Caco-2 (cell line): ENCODE measurements around the gene SMAD1. TPM values are rescaled to one million over a fixed set of nuclear protein-coding genes. Genes with fewer than 3 reads are reported as not detected.

Source experiments
- BruUV-seq: library from RNA; stranded (reverse); fragments of 400-500 nt; replicated peaks from 2 replicates; lab custom pipeline; 2021; lab: Mats Ljungman, UMichigan
- CTCF ChIA-PET: fragments of 300-600 bp; sonication (Branson Sonifier 250); formaldehyde crosslinking; loops from one replicate; lab custom pipeline; 2022; ENCODE audit warnings: antibody characterized with exemption; lab: Charles Lee
- POLR2A ChIA-PET: fragments of 300-600 bp; sonication (Branson Sonifier 250); formaldehyde crosslinking; loops from one replicate; lab custom pipeline; 2022; ENCODE audit warnings: antibody characterized with exemption; lab: Charles Lee
- DNase-seq, 2 experiments: peaks; one replicate each; pipeline versions ENCODE4 v3.0.0 to v3.0.0-alpha.2; 2020 to 2022
- H3K27me3 ChIP-seq: replicated peaks from 2 replicates; pipeline ENCODE4 v1.6.0; 2011; ENCODE audit warnings: low read length; ENCODE audit not compliant: control insufficient read depth, insufficient read depth
- H3K36me3 ChIP-seq: 2 replicates; pipeline ENCODE4 v1.5.1; 2011; ENCODE audit warnings: low read length; ENCODE audit not compliant: control insufficient read depth, insufficient read depth
- H3K4me1 ChIP-seq: fragments of 250-450 bp; sonication (Bioruptor Pico); 2 replicates; pipeline ENCODE4 v1.5.1; 2020; ENCODE audit warnings: mild to moderate bottlenecking
- H3K4me3 ChIP-seq: 2 replicates; pipeline ENCODE4 v1.5.1; 2011; ENCODE audit warnings: low read depth, mild to moderate bottlenecking, control low read depth, low read length
- H3K9me3 ChIP-seq: fragments of 250-450 bp; sonication (Bioruptor Pico); 2 replicates; pipeline ENCODE4 v1.5.1; 2020; ENCODE audit warnings: mild to moderate bottlenecking, moderate library complexity
- H3K27ac Mint-ChIP-seq: one replicate; pipeline ENCODE4 v1.8.0; 2022; ENCODE audit warnings: mixed read lengths; ENCODE audit not compliant: unreplicated experiment
- H3K27me3 Mint-ChIP-seq: one replicate; pipeline ENCODE4 v1.8.0; 2022; ENCODE audit warnings: mixed read lengths; ENCODE audit not compliant: insufficient read depth, unreplicated experiment
- H3K36me3 Mint-ChIP-seq: one replicate; pipeline ENCODE4 v1.8.0; 2022; ENCODE audit warnings: mild to moderate bottlenecking, mixed read lengths; ENCODE audit not compliant: insufficient read depth, unreplicated experiment
- H3K4me1 Mint-ChIP-seq: one replicate; pipeline ENCODE4 v1.8.0; 2022; ENCODE audit warnings: low read depth, mixed read lengths; ENCODE audit not compliant: unreplicated experiment
- H3K4me3 Mint-ChIP-seq: one replicate; pipeline ENCODE4 v1.8.0; 2022; ENCODE audit warnings: mild to moderate bottlenecking, moderate library complexity, mixed read lengths; ENCODE audit not compliant: unreplicated experiment
- H3K9me3 Mint-ChIP-seq: one replicate; pipeline ENCODE4 v1.8.0; 2022; ENCODE audit warnings: mixed read lengths; ENCODE audit not compliant: unreplicated experiment
- intact Hi-C: fragments of 100-400 bp; cut with micrococcal nuclease; formaldehyde crosslinking; loops from one replicate; pipeline ENCODE4 v1.10.0; 2022; ENCODE audit not compliant: unreplicated experiment
- total RNA-seq: library from RNA; stranded (reverse); gene quantifications from 2 replicates; pipeline ENCODE4 v1.2.3, GENCODE V29; 2022
- TF ChIP-seq, protein P1 (sequence below), 2 experiments: fragments of 200-600 bp in 1 of 2; IDR thresholded peaks; 1 replicate in 1 of 2; 2 replicates in 1 of 2; pipeline versions ENCODE4 v1.5.1 to v1.8.0; 2011 to 2022; ENCODE audit warnings: antibody characterized with exemption in 1 of 2, control low read depth in 1 of 2, inconsistent platforms in 1 of 2, low read depth in 1 of 2, low read length in 1 of 2, mild to moderate bottlenecking in 1 of 2, moderate library complexity in 1 of 2; ENCODE audit not compliant: insufficient read depth in 1 of 2, severe bottlenecking in 1 of 2, unreplicated experiment in 1 of 2

SMAD1 gene
- total RNA-seq, 1 experiment from 2014 or later: 4.9 TPM

DNA sequence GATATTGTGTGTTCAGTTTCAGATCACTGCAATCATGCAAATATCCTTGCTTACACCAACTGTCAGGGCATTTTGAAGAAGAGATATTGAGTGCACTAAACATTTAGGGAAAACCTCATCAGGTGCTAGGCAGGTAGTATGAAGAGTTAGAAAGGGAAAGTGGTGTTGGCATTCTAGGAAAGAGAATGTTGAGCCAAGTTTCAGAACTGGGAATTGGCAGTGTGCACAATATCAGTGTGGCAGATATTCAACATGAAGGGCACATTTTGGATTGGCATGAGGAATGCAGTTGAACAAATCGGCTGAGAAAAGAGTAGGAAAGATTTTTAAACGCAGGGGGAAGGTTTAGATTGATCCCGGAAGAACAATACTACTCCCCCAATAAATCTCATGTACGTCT lies 43.4 kb upstream of the SMAD1 start:
- H3K4me1 ChIP-seq: no peaks in the 10 kb centered on the region
- Mint-ChIP-seq H3K27ac (no peak overlapping the region), H3K36me3 (no peaks in the 10 kb centered on the region), H3K9me3 (peaks cover 11% of the 10 kb centered on the region), H3K4me1 (no peaks in the 10 kb centered on the region), H3K27me3 (no peaks in the 10 kb centered on the region), H3K4me3 (no peak overlapping the region)
- peaks cover 5% of the 10 kb centered on the region; the same call in 1 of the 2 replicates for H3K9me3 ChIP-seq
- ChIA-PET POLR2A (no interaction called here), CTCF (no interaction called here)
- H3K36me3 ChIP-seq: no peaks in the 10 kb centered on the region
- no peak overlapping the region for H3K4me3 ChIP-seq
- BruUV-seq: no TSS peak
- intact Hi-C loops: no loop called here
- H3K27me3 ChIP-seq: no peaks in the 10 kb centered on the region
- no peak for DNase-seq
- TF ChIP-seq, protein P1, sequence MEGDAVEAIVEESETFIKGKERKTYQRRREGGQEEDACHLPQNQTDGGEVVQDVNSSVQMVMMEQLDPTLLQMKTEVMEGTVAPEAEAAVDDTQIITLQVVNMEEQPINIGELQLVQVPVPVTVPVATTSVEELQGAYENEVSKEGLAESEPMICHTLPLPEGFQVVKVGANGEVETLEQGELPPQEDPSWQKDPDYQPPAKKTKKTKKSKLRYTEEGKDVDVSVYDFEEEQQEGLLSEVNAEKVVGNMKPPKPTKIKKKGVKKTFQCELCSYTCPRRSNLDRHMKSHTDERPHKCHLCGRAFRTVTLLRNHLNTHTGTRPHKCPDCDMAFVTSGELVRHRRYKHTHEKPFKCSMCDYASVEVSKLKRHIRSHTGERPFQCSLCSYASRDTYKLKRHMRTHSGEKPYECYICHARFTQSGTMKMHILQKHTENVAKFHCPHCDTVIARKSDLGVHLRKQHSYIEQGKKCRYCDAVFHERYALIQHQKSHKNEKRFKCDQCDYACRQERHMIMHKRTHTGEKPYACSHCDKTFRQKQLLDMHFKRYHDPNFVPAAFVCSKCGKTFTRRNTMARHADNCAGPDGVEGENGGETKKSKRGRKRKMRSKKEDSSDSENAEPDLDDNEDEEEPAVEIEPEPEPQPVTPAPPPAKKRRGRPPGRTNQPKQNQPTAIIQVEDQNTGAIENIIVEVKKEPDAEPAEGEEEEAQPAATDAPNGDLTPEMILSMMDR (IDR thresholded peaks at IDR 0.05; ENCODE audit: insufficient read depth in 1 of 2, low read depth in 1 of 2, low read length in 1 of 2, severe bottlenecking in 1 of 2, unreplicated experiment in 1 of 2): no peak

DNA sequence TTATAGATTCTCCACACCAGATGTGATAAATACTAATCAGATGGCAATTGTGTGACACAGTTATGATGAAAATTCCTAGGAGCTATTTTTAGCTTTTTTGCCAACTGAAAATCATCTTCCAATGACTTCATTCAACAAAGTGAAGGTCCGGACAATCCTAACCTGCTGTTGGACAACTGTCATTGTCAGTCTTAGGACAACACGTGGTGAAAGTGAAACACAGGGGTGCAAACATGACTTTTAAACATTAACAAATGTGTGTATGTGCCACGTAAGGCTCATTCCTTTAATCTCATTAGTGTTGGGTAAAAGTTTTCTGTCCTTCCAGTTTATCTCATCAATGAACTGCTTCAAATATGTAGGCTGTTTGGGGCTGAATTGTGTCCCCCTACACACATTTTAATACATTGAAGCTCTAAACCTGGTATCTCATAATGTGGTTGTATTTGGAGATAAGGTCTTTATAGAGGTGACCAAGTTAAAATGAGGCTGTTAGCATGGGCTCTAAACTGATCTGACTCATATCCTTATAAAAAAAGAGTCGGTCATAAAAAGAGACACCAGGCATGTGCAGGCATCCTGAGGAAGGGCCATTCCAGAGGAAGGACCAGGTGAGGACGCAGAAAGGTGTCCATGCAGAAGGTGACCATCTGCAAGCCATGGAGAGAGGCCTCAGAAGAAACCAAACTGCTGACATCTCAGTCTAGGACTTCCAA lies 41.2 kb upstream of the SMAD1 start:
- ChIA-PET CTCF (no interaction called here), POLR2A (no interaction called here)
- no peaks in the 10 kb centered on the region for H3K9me3 ChIP-seq
- Mint-ChIP-seq H3K9me3 (no peaks in the 10 kb centered on the region), H3K36me3 (no peaks in the 10 kb centered on the region), H3K27ac (no peak overlapping the region), H3K4me1 (no peaks in the 10 kb centered on the region), H3K27me3 (no peaks in the 10 kb centered on the region), H3K4me3 (no peak overlapping the region)
- no peak for DNase-seq
- H3K4me3 ChIP-seq: no peak overlapping the region
- BruUV-seq: no TSS peak
- TF ChIP-seq, protein P1 (IDR thresholded peaks at IDR 0.05; ENCODE audit: insufficient read depth in 1 of 2, low read depth in 1 of 2, low read length in 1 of 2, severe bottlenecking in 1 of 2, unreplicated experiment in 1 of 2): no peak
- intact Hi-C loops: no loop called here
- H3K4me1 ChIP-seq: no peaks in the 10 kb centered on the region
- H3K27me3 ChIP-seq: no peaks in the 10 kb centered on the region
- no peaks in the 10 kb centered on the region for H3K36me3 ChIP-seq

DNA sequence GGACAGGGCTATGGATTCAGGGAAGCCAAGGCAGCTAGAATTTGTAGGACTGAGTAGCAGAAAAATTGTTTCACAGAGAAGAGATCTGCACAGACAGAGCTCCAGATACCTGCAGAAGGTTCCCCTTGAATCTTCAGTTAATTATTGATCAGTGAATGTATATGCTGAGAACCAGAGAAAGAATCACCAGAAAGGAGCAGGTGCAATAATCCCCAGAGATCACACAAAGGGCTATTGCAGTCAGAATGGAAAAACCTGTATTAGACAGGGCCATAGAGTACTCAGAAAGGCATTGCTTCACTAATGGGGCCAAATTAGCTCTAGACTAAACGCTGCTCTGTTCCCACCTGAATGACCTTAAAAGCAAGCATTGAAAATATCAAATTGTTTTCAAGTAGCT lies 35.5 kb upstream of the SMAD1 start:
- Mint-ChIP-seq H3K4me1 (no peaks in the 10 kb centered on the region), H3K27ac (no peak overlapping the region)
- TF ChIP-seq, protein P1 (IDR thresholded peaks at IDR 0.05; ENCODE audit: insufficient read depth in 1 of 2, low read depth in 1 of 2, low read length in 1 of 2, severe bottlenecking in 1 of 2, unreplicated experiment in 1 of 2): no peak

More for the DNA sequence above, 35.5 kb upstream of the SMAD1 start:
- H3K9me3 Mint-ChIP-seq: peaks cover 6% of the 10 kb centered on the region
- Histone ChIP-seq H3K9me3 (no peaks in the 10 kb centered on the region), H3K4me1 (no peaks in the 10 kb centered on the region), H3K4me3 (no peak overlapping the region), H3K36me3 (no peaks in the 10 kb centered on the region), H3K27me3 (no peaks in the 10 kb centered on the region)
- intact Hi-C loops: no loop called here
- POLR2A ChIA-PET: no interaction called here
- H3K4me3 Mint-ChIP-seq: no peak overlapping the region
- no peak for DNase-seq
- no TSS peak for BruUV-seq
- CTCF ChIA-PET: no interaction called here
- no peaks in the 10 kb centered on the region for H3K27me3 Mint-ChIP-seq
- H3K36me3 Mint-ChIP-seq: no peaks in the 10 kb centered on the region
